ENCODE data around the gene BRICD5. TPM values are rescaled to one million over a fixed set of nuclear protein-coding genes. Genes with fewer than 3 reads are reported as not detected.

Gene BRICD5
- total RNA-seq, 1 experiment from 2014 or later: 18.6 TPM

DNA sequence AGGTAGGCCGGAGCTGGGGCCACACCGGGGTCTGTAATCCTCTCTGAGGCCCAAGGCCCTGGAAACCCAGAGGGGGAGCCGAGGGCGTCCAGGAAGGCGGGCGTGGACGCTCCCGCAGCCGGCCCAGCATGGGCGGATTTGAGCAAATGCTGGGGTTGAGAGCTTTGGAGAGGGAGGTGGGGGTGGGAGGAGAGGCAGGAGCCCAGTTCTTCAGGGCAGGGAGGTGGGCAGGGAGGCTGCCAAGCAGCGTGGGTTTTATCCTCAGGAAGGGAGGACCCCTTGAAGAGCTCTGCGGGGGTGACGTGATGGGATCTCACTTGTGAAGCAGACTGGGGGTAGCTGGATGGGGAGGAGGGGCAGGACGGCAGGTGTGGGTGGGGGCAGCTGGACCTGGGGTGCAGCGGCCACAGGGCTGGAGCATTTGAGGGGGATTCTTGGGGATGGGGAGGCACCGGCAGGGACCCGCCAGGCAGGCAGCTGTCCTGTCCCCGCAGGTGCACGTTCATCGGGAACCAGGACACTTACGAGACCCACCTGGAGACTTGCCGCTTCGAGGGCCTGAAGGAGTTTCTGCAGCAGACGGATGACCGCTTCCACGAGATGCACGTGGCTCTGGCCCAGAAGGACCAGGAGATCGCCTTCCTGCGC is 37.9 kb downstream of the BRICD5 start:
- no peak for DNase-seq (ENCODE audit: low spot score)
- CTCF ChIA-PET: no interaction called here
- no peak overlapping the region for H3K27ac ChIP-seq (ENCODE audit: low read depth, low read length, poor library complexity, severe bottlenecking)
- no peak overlapping the region for H3K4me3 ChIP-seq (ENCODE audit: low read depth, low read length, poor library complexity, severe bottlenecking)
- BruUV-seq (replicated peaks): no TSS peak
- TF ChIP-seq, protein P1, sequence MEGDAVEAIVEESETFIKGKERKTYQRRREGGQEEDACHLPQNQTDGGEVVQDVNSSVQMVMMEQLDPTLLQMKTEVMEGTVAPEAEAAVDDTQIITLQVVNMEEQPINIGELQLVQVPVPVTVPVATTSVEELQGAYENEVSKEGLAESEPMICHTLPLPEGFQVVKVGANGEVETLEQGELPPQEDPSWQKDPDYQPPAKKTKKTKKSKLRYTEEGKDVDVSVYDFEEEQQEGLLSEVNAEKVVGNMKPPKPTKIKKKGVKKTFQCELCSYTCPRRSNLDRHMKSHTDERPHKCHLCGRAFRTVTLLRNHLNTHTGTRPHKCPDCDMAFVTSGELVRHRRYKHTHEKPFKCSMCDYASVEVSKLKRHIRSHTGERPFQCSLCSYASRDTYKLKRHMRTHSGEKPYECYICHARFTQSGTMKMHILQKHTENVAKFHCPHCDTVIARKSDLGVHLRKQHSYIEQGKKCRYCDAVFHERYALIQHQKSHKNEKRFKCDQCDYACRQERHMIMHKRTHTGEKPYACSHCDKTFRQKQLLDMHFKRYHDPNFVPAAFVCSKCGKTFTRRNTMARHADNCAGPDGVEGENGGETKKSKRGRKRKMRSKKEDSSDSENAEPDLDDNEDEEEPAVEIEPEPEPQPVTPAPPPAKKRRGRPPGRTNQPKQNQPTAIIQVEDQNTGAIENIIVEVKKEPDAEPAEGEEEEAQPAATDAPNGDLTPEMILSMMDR (conservative IDR thresholded peaks at IDR 0.05; ENCODE audit: low read depth, low read length): no peak
- TF ChIP-seq EZH2 (IDR thresholded peaks at IDR 0.05; ENCODE audit: borderline replicate concordance, low read depth, low read length, poor library complexity, severe bottlenecking): no peak
- intact Hi-C loops (cut with micrococcal nuclease; ENCODE audit: unreplicated experiment): no loop called here
- H3K4me1 ChIP-seq (ENCODE audit: insufficient read depth, low read length, poor library complexity, severe bottlenecking): no peaks in the 10 kb centered on the region
- H3K9me3 ChIP-seq (ENCODE audit: low read depth, low read length, poor library complexity, severe bottlenecking): no peaks in the 10 kb centered on the region
- H3K27me3 ChIP-seq (replicated peaks; ENCODE audit: insufficient read depth, low read depth, low read length, poor library complexity): no peaks in the 10 kb centered on the region
- H3K36me3 ChIP-seq (ENCODE audit: insufficient read depth, low read length, poor library complexity, severe bottlenecking): peaks cover 28% of the 10 kb centered on the region
- POLR2A ChIA-PET (ENCODE audit: low non-redundant PET): no interaction called here

DNA sequence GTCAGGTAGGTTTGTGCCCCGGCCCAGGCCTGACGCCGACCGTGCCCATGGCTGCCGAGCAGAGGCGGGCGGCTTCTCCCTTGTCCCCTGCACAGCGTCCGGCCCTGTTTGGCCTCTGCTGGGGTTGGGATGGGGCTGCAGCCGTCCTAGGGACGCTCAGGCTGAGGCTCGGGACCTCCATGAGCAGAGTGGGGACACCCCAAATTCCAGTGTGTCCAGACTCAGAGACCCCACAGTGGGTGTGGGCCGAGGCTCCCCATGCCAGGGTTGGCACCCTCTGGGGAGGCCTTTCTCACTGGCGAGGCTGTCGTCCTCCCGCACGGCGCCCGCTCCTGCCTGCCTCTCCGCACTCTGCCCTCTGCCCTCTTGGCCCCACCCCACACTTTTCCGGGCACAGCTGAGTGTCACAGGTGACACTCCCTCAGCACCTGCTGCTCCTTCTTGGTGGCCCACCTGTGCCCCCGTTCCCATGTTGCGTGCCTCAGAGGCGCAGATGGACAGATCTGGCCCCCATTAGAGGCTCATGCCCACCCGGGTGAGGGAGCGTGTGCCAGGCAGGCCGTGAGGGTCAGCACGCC is 39.0 kb downstream of the BRICD5 start:
- H3K4me1 ChIP-seq (ENCODE audit: insufficient read depth, low read length, poor library complexity, severe bottlenecking): no peaks in the 10 kb centered on the region
- H3K36me3 ChIP-seq (ENCODE audit: insufficient read depth, low read length, poor library complexity, severe bottlenecking): peaks cover 28% of the 10 kb centered on the region
- BruUV-seq (replicated peaks): no TSS peak
- ChIA-PET CTCF (no interaction called here), POLR2A (ENCODE audit: low non-redundant PET) (no interaction called here)
- DNase-seq (ENCODE audit: low spot score): no peak
- intact Hi-C loops (cut with micrococcal nuclease; ENCODE audit: unreplicated experiment): no loop called here
- no peaks in the 10 kb centered on the region for H3K27me3 ChIP-seq (replicated peaks; ENCODE audit: insufficient read depth, low read depth, low read length, poor library complexity)
- H3K4me3 ChIP-seq (ENCODE audit: low read depth, low read length, poor library complexity, severe bottlenecking): no peak overlapping the region
- TF ChIP-seq, protein P1 (conservative IDR thresholded peaks at IDR 0.05; ENCODE audit: low read depth, low read length): no peak
- no peak for TF ChIP-seq EZH2 (IDR thresholded peaks at IDR 0.05; ENCODE audit: borderline replicate concordance, low read depth, low read length, poor library complexity, severe bottlenecking)
- no peaks in the 10 kb centered on the region for H3K9me3 ChIP-seq (ENCODE audit: low read depth, low read length, poor library complexity, severe bottlenecking)
- no peak overlapping the region for H3K27ac ChIP-seq (ENCODE audit: low read depth, low read length, poor library complexity, severe bottlenecking)

DNA sequence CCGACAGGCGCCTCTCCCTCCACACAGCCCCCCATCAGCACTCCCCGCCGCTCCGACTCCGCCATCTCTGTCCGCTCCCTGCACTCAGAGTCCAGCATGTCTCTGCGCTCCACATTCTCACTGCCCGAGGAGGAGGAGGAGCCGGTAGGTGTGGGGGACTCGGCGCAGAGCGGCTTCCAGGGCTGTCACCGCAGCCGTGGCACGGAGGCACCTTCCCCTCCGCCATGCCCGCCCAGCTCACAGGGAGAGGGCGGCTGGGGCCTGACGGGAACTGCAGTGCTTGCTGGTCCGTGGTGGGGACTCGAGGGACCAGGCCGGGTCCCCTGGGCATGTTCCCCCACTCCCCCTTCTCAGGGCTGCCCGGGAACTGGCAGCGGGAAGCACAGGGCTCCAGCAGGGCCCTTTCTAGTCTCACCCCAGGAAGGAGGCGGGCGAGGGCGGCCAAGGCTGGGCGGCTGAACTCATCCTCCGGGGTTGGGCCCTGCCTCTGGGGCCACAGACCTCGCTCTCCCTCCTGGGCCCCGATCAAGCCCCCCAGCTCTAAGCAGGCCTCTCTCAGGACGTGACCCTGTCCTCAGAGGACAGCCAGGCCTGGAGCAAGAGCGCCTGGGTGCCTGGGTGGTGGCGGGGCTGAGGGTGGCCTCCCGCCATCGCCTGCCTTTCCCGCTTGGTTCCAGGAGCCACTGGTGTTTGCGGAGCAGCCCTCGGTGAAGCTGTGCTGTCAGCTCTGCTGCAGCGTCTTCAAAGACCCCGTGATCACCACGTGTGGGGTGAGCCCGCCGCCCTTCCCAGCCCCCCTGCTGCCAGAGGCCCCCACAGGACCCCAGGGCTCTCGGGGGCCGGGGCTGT is 39.9 kb downstream of the BRICD5 start:
- POLR2A ChIA-PET (ENCODE audit: low non-redundant PET): interaction anchor here (0.6 kb wide), 1 partner anchor 25 kb away, joined by 4 read pairs; no protein-coding TSS in a partner anchor
- Histone ChIP-seq H3K36me3 (ENCODE audit: insufficient read depth, low read length, poor library complexity, severe bottlenecking) (peaks cover 26% of the 10 kb centered on the region), H3K27me3 (replicated peaks; ENCODE audit: insufficient read depth, low read depth, low read length, poor library complexity) (no peaks in the 10 kb centered on the region), H3K9me3 (ENCODE audit: low read depth, low read length, poor library complexity, severe bottlenecking) (no peaks in the 10 kb centered on the region), H3K4me1 (ENCODE audit: insufficient read depth, low read length, poor library complexity, severe bottlenecking) (no peaks in the 10 kb centered on the region), H3K27ac (ENCODE audit: low read depth, low read length, poor library complexity, severe bottlenecking) (no peak overlapping the region), H3K4me3 (ENCODE audit: low read depth, low read length, poor library complexity, severe bottlenecking) (no peak overlapping the region)
- intact Hi-C loops (cut with micrococcal nuclease; ENCODE audit: unreplicated experiment): no loop called here
- no peak for DNase-seq (ENCODE audit: low spot score)
- no TSS peak for BruUV-seq (replicated peaks)
- CTCF ChIA-PET: no interaction called here
- TF ChIP-seq EZH2 (IDR thresholded peaks at IDR 0.05; ENCODE audit: borderline replicate concordance, low read depth, low read length, poor library complexity, severe bottlenecking): no peak
- TF ChIP-seq, protein P1 (conservative IDR thresholded peaks at IDR 0.05; ENCODE audit: low read depth, low read length): no peak
